Right ventricle myocardium inferior (tissue), 1 donor: ENCODE results near the gene SGMS2. TPM values are rescaled to one million over a fixed set of nuclear protein-coding genes. Genes with fewer than 3 reads are reported as not detected.
A peak's percentile ranks its signal among the peaks of the same experiment; 100 is the strongest.

Experiments used
- ATAC-seq: fragments of 200-7000 bp; cut with Tn5 transposase; one replicate; pipeline ENCODE4 v1.9.1; 2020; ENCODE audit warnings: mild to moderate bottlenecking, moderate library complexity
- DNase-seq: peaks from one replicate; pipeline ENCODE4 v3.0.0; 2021; ENCODE audit errors: missing footprints
- intact Hi-C: fragments of 100-400 bp; cut with DNase I; formaldehyde crosslinking; loops from one replicate; pipeline ENCODE4 v1.11.0; 2022
- long read RNA-seq: library from polyadenylated mRNA; unstranded; transcript quantifications from one replicate; pipeline ENCODE4 v2.0.0, GENCODE V29; 2021
- total RNA-seq: library from RNA; stranded (reverse); fragmentation: NEBNext Ultra II Directional; extraction: Animal tissue kit (Norgen Biotek cat#: 25700); gene quantifications from one replicate; pipeline ENCODE4 v1.2.1, GENCODE V29; 2021
- donor health status: DM: no; HTN: yes; CAD: no; lungs with severe emphysema.

Gene SGMS2
- 23.2 TPM for total RNA-seq
- long read RNA-seq, partial matches to known transcripts = 1 of 5 reads
- long read RNA-seq, other reads (novel, unspliced or antisense) = 4 of 5 reads

DNA sequence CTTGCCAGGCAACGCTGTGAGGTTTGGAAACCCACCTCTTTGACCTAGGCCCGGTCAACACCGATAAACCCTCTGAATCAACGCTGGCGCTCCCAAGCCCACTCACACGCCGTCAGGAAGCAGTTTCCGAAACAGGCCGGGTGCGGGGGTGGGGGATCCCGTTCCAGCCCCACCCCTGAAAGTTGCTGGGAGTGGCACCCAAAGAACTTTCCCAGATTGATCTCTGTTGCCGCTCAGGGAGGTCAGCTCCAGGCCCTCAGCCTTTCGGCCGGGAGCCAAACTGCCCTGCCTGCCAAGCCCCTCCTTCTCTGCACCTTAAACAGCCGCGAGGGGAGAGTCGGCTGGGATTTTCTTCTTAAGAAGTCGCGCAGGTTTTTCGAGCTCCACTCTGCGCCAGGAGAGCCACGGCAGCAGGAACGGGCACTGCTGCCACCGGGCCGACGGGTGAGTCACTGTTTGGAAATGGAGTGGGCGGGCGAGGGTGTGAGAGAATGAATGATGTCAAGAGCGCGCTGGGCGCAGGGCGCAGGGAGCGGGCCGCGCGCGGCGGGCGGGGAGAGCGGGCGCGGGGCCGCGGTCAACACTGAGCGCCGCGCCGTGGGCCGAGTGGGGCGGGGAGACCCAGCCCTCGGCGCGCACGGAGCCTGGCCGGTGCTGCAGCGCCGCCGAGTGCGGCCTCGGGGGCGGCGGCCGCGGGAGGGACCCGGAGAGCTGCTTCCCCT is at the start of gene SGMS2:
SGMS2 (plus strand) TSS at position 583 of the 722 bp plus-strand sequence. CDS start 70,622 bp downstream, outside the sequence.
- intact Hi-C loops = loop anchor here (2.0 to 5.0 kb wide), 3 partner anchors 38 to 88 kb away; no protein-coding TSS in a partner anchor
- peak; percentile 95 for ATAC-seq
- peak; percentile 93 for DNase-seq

DNA sequence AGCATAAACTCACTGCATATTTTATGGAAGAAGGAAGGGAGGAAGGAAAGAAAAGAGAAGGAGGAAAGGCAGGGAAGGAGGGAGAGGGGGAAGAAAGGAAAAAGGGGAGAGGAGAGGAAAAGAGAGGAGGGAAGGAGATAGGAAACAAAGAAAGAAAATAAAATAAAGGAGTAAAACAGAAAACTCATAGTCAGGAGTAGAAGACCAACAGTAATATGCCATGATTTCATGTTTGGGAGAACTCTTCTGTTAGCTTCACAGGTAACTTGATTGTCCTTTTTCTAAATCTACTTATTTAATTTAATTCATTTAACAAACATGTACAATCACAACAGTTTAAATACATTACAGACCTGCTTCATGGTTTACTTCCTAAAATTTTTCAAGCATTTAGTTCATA is 46.8 kb upstream of the SGMS2 start:
- intact Hi-C loops = no loop called here
- ATAC-seq (no peak), DNase-seq (no peak)

DNA sequence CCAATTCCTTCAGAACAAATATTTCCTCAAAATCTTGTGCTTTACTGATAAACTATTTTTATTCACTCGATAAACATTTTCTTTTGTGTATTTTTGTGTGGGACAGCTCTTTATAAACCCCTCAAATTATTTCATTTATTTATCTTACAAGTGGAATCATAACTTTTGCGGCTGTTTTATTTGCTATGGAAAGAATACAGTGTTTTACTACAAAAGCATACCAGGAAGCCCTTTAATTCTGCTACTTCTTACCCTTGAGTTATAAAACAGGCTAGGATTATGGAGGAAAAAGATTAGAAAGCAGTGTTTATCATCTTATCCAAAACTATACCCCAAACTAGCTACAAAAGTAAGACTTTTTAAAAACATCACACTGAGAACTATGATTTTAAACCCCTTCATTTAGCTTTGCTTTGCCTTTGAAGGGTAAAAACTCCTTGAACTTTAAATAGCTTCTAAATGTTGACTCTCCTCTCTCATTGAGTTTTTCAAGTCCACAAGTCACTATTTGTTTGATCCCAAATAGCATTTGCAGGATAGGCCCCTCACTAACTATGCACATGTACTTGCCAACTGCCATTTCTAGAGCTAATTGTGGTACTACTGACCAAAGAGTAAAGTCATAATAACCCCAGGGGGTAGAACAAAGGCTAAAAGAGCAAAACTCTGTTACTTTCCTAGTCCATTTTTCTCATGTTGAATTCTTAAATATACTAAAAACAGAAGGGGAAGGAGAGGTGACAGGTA is 45.8 kb upstream of the SGMS2 start:
- no peak for DNase-seq
- intact Hi-C loops = no loop called here
- no peak for ATAC-seq

DNA sequence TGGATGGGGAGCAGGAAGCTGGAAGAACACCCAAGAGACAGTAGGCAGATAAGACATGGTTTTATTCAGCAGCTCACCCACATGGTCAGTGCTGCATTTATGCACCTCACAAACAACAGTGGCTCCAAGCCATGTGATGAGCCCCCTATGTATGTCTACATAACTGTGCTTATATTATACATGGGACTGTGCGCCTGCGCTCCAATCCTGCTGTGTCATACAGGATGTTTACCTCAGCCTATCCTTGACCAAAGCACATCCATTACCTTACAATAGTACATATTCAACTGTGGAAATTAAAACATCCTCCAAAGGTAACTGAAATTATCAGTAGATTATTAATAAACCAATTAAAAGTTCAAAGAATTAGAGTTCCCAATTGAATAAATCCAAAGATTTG is 44.1 kb upstream of the SGMS2 start:
- DNase-seq = no peak
- no peak for ATAC-seq
- intact Hi-C loops = no loop called here

DNA sequence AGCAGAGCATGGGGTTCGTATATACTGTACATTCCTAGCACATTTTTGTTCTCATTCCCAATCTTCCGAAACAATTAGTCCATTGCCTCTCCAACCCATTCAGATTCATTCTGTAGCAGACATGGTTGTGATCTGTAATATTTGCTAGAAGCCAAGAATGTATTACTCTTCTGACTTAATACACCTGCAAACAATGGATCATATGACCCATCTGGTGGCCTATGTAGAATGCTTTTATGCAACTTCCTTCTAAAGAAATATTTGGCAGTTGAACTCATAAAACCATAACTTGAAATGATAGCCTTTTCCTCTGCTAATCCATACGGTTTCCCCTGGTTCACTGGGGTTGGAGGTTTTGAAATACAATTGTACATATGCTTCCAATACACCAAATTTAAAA is 32.8 kb upstream of the SGMS2 start:
- no peak for DNase-seq
- intact Hi-C loops = no loop called here
- no peak for ATAC-seq

DNA sequence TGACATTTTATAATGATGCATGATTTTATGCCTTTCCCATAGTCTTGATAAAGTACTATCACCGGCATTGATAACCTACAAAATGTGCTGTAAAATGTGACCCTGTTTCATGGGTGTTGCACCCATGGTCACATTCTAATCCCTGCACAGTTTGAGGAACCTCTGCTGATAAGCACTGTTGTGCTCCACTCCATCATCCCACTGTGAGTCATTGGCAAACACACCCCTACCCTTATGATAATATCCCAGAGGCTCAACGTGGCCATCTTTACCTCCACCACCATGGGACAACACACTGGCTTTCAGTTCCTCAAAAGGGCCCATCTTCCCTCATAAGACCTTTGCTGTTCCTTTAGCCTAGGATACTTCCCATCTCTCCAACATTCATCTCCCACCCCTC is 32.0 kb upstream of the SGMS2 start:
- intact Hi-C loops = no loop called here
- ATAC-seq (no peak), DNase-seq (no peak)

DNA sequence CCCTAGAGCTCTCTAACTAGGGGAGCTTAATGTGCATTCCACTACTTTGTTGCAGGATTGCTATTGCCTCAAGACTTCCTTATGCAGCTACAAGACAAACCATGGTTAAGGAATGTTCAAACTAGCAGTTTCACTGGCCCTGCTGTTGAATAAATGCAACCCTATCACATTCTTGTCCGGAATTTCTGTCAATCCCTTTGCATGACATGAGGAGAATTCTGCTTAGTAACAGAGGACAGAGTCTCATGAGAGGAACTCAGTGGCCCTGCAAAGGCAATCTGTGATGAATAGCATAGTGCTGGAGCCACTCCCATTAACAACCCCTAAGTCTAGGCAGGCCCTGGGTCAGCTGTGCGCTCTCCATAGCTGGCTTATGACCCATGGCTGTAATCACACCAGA is 30.7 kb upstream of the SGMS2 start:
- no peak for ATAC-seq

DNA sequence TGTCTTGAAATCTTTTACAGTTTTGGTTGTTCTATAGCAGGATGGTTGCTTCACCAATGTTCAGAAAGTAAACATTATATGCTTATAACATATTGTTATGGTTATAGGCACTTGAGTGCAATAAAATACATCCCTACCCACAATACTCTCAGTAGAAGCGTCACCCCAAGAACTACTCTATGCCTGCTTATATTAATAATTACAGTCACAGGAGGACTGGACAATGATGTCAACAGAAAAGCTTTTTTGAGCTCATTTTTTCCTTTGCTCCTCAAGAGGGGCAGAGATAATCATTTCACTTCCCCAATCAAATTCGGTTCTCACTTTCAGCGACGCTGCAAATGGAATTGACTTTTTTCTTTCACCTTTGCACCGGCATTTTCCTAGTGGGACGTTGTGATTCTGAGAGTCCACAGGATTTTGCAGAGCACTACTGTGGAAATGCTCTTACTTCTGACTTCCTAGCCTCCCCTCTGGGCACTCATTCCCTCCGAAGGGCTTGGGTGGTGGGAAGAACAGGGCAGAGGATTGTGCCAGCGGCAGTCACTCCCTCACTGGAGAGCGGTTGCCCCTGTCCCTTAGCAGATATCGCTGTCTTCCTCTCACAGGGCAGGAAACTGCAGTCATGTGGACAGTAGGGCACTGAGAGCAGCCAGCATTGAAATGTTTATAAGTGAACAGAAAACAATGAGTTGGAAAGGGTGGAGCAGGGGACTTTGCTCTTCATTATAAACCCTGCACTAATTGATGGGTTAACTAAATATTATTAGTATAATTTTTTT is 24.9 kb upstream of the SGMS2 start:
- ATAC-seq (no peak), DNase-seq (no peak)
- intact Hi-C loops = no loop called here

More for the DNA sequence above, 30.7 kb upstream of the SGMS2 start:
- DNase-seq = no peak
- intact Hi-C loops = no loop called here

DNA sequence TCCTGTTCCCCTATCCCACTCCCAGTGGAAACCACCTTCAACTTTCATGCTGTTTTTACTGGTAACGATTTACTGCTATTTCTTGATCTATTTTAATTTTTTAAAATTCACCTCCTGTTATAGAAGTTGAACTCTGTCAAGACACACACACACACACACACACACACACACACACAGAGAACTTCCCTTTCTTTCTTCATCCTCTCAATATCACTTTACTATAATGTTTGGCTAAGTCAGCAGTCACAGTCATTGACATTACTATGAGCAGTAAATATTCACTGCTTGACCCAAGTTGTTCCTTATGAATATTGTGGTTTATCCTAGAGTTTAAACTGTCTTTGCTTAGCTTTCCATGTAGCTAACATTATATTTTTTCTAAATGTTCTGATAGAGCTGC is 24.0 kb upstream of the SGMS2 start:
- ATAC-seq (no peak), DNase-seq (no peak)
- intact Hi-C loops = no loop called here

DNA sequence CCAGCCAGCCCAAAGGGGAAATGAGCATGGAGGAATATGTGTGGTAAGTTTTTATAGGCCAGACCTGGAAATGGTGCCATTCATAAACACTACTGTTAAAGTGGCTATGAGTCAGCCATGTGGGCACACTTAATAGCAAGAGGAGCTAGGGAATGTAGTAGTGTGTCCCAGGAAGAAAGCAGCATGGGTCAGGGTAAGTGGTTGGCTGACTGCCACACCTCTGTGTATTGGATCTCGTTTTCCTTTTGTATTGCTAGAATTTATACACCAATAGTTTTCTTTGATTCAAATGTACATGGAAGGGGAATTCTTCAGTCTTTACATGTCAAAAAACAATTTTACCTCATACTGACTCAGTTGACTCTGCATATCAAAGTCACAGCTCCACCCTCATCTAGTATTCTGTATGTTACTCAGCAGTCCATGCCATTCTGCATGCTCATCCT is 22.9 kb upstream of the SGMS2 start:
- ATAC-seq = no peak
- no peak for DNase-seq
- intact Hi-C loops = no loop called here

DNA sequence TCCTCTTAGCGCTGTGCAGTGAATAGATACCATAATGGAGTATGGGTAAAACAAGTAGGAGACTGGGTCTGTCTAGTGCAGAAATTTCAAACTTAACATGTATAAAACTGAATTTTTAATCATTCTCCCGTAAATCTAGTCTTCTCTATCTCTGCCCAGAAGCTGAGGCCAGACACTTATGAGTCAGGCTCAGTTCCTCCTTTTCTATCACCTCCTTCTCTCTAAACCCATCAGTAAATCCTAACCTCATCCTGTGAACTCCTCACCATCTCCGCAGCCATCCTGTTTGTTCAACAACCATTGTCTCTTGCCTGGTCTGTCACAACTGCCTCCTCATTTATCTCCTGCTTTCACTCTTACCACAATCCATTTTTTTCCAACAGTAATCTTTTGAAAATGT is 19.8 kb upstream of the SGMS2 start:
- intact Hi-C loops = no loop called here
- ATAC-seq = no peak
- no peak for DNase-seq

DNA sequence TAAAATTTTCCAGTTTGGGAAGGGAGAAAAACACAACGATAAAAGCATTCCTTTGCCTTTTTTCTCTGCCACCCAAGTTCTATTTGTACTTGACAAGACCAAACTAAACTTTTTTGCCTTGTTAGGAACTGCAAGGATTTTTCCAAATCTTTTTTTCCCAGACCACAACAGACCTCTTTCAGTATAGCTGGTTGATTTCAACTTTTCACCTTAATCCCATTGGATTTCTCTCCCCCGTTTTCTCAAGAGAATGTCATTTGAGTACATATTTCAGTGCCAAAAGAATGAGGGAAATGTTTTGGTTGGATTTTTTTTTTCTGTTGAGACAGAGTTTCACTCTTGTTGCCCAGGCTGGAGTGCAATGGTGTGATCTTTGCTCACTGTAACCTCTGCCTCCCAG is 18.5 kb upstream of the SGMS2 start:
- intact Hi-C loops = no loop called here
- ATAC-seq (no peak), DNase-seq (no peak)

DNA sequence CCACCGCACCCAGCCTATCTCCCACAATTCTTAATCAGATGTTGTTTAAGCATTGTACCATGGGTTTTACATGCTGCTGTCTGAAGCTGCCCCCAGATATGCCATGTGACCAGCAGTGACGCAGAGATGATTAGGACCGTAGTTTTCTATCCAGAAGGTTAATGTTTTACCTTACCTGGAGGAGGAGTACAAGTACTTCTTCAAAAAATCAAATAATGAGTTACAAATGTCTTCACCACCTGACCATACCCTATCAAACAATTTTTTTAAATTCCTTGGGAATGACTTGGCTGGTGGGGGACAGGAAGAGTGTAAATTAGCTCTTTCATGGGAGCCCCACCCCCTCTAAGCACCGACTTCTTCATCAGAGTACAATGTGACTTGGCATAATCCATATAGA is 16.2 kb upstream of the SGMS2 start:
- ATAC-seq = no peak

DNA sequence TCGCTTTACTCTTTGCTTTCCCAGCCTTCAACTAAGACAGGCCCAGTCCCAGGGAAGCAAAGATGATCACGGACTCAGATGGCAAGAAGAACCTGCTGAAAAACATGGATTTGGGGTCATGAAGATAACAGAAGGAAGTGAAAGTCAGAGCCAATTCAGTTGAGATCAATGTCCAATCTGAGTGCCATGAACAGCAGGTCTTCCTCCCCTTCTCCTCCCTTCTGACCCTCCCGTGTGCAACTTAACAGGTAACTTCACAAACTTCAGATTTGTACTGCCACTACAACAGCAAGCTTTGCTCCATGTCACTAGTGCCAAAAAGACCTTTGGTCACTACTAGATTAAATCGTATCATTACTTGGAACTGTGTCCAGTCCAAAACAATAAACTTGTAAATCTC is 15.5 kb upstream of the SGMS2 start:
- no peak for DNase-seq
- intact Hi-C loops = no loop called here
- no peak for ATAC-seq

More for the DNA sequence above, 16.2 kb upstream of the SGMS2 start:
- DNase-seq = no peak
- intact Hi-C loops = no loop called here

DNA sequence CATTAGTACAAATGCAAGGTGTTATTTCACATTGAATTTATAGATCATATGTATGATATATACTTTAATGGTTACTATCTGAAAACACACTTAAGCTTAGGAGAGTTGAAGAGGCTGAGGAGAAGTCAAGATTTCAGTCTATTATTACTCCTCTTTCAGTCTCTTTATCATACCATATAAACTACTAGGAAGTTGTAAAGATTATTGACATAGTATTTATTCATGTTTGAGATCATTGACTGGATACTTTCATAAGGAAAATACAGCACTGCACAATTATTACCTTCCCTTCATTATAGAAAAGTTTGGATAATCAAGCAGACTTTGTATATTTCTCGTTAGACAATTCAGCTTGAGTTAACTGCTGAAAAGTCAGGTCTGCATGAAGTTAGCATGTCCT is 10.0 kb upstream of the SGMS2 start:
- DNase-seq (no peak), ATAC-seq (no peak)

DNA sequence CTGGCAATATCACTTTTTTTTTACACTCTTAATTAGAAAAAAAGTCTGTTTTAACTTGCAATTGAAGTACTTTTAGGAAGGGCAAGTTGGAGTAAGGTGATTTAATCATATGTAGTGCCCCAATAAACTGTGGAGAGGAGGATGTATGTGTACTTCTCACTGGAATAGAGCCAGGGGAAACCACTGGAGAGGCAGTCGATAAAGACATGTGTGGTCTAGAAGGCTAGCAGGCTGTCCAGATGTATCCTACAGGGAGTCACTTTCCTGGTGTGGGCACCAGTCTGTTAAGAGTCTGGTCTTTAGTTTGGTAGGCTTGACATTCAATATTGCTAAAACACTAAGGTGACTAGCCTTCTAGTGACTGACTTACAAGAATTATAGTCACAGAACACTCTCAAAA is 9.6 kb upstream of the SGMS2 start:
- ATAC-seq = no peak
- no peak for DNase-seq
- intact Hi-C loops = no loop called here

More for the DNA sequence above, 10.0 kb upstream of the SGMS2 start:
- intact Hi-C loops = no loop called here

DNA sequence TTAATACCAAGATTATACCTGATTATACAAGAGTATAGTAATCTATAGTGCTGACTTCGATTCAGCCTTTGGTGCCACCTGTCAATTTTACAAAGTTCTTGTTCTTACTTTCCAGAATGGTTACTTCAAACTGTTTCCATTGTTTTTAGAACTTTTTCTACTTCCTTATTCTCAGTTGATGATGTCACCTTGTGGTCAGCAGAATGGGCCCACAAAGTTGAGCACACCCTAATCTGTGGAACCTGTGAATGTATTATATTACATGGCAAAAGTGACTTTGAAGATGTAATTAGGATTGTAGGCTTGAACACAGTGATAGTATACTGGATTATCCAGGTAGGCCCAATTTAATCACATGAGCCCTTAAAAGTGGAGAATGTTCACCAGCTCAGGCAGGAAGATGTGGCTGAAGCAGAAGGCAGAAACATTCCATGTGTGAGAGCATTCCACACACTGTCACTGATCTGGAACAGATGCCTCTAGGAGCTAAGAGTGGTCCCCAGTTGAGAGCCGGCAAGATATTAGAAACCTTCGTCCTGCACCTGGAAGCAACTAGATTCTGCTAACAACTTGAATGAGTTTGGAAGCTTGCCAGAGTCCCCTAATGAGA is 6.3 kb upstream of the SGMS2 start:
- no peak for ATAC-seq
- intact Hi-C loops = no loop called here

DNA sequence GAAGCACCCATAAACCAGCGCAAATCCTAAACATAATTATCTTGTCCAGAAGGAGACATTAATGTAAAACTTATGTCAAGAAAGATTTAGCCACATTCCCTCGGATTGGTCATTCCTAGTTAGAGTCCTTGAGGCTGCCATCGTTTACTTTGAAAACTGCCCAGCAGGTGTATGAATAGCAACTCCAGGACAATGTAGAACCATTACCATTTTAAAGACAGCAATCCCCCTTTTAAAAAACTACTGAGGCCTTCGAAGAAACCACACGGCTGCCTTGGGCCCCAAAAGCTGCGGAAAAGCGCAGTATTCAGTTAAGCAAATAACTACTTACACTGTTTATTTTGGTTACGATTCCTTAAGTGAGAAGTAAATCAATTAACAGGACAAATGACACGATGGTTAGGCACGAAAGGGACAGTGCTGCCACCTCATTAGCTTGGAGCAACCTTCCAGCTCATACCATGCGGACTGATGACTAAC is 822 bp upstream of the SGMS2 start:
- DNase-seq = no peak
- no peak for ATAC-seq
- intact Hi-C loops = loop anchor here (2.0 to 5.0 kb wide), 2 partner anchors 73 to 89 kb away; no protein-coding TSS in a partner anchor

More for the DNA sequence above, 6.3 kb upstream of the SGMS2 start:
- no peak for DNase-seq
